PFSK-1 (cell line): ENCODE results near the gene GPR39.

ENCODE experiments used
- FOXP2 ChIP-seq: optimal IDR thresholded peaks from 2 replicates; pipeline ENCODE3; 2011; ENCODE audit warnings: borderline replicate concordance, control low read depth, inconsistent platforms; ENCODE audit not compliant: insufficient read depth; ENCODE audit errors: extremely low read length, extremely low read depth
- POLR2AphosphoS5 ChIP-seq: IDR thresholded peaks from 2 replicates; pipeline ENCODE4 v1.6.1; 2012; ENCODE audit warnings: low read depth, mild to moderate bottlenecking, control low read depth, low read length, moderate library complexity
- REST ChIP-seq, 2 experiments: IDR thresholded peaks; 2 replicates each; pipeline versions ENCODE4 v1.6.1 to v1.8.0; 2011 to 2012; ENCODE audit warnings: low read depth in 2 of 2, low read length in 2 of 2, control low read depth in 1 of 2, inconsistent platforms in 1 of 2, mild to moderate bottlenecking in 1 of 2, moderate library complexity in 1 of 2; ENCODE audit not compliant: insufficient read depth in 1 of 2
- SIN3A ChIP-seq: IDR thresholded peaks from 2 replicates; pipeline ENCODE4 v1.6.1; 2012; ENCODE audit warnings: mild to moderate bottlenecking, low read length, moderate library complexity, borderline replicate concordance; ENCODE audit not compliant: insufficient read depth
- TAF1 ChIP-seq: IDR thresholded peaks from 2 replicates; pipeline ENCODE4 v1.6.1; 2012; ENCODE audit warnings: low read length, control low read depth, borderline replicate concordance; ENCODE audit not compliant: insufficient read depth

- TF ChIP-seq TAF1: no peak
- TF ChIP-seq REST (IDR thresholded peaks at IDR 0.05; ENCODE audit: insufficient read depth in 1 of 2, low read depth in 2 of 2, low read length in 2 of 2): no peak
- no peak for TF ChIP-seq SIN3A
- TF ChIP-seq POLR2AphosphoS5: no peak
- no peak for TF ChIP-seq FOXP2
Observed at GRCh38 chr2:132607426-132608090, 191.0 kb downstream of the GPR39 start.
